CD4-positive, alpha-beta T cell treated with Interleukin-10 for 1 hour (primary cell): ENCODE measurements around the gene LRRC75B.
A peak's percentile ranks its signal among the peaks of the same experiment; 100 is the strongest.
"Not testable (repeated sequence)": the region's sequence is repeated elsewhere in the genome, so short reads cannot be mapped to it uniquely, and the experiment has no call there.

ENCODE experiments used
- DNase-seq: peaks from one replicate; pipeline ENCODE4 v3.0.0-alpha.2; 2020

LRRC75B gene

GRCh38 chr22:24592851-24593558 is at the start of gene LRRC75B:
LRRC75B (minus strand) TSS chr22:24593073; CDS start chr22:24593039, 34 bp downstream.
- DNase-seq, result peak; percentile 12

DNA sequence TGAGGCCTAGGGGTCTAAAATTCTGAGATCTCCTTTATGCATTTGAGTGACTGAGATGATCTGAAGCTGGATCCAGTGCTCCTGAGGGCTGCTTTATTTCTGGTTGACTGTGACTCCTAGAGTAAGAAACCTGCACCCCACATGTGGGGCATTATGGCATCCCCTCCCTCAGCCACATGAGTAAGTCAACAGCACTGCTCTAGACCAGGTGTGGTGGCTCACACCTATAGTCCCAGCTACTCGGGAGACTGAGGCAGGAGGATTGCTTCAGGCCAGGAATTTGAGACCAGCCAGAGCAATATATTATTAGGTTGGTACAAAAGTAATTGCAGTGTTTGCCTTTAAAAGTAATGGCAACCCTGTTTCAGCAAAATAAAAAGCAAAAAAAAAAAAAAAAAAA is 49.4 kb upstream of the LRRC75B start:
- not testable (repeated sequence) for DNase-seq

- not testable (repeated sequence) for DNase-seq
Observed at GRCh38 chr22:24636513-24636912, 43.6 kb upstream of the LRRC75B start.

GRCh38 chr22:24634776-24635389 is 42.0 kb upstream of the LRRC75B start:
- DNase-seq, result peak; percentile 16

GRCh38 chr22:24633231-24634023 is 40.6 kb upstream of the LRRC75B start:
- DNase-seq, result not testable (repeated sequence)

DNA sequence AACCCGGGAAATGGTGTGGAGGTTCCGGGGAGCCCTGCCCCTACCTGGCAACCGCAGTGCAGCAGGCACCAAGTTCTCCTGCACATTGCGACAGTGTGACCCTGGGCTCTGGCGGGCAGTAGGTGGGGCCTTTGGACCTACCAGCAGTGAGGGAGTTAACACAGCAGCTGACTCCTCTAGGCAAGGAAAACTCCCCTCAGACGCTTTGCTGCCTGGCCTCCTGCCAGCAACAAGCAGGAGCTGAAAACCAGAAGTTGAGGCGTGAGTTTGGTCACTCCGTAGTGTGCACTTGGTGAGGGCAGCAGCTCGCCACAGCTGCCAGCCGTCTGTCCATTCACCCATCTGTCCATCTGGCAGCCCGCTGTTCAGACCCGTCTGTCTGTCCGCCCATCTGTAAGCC is 39.8 kb upstream of the LRRC75B start:
- DNase-seq, result not testable (repeated sequence)

DNA sequence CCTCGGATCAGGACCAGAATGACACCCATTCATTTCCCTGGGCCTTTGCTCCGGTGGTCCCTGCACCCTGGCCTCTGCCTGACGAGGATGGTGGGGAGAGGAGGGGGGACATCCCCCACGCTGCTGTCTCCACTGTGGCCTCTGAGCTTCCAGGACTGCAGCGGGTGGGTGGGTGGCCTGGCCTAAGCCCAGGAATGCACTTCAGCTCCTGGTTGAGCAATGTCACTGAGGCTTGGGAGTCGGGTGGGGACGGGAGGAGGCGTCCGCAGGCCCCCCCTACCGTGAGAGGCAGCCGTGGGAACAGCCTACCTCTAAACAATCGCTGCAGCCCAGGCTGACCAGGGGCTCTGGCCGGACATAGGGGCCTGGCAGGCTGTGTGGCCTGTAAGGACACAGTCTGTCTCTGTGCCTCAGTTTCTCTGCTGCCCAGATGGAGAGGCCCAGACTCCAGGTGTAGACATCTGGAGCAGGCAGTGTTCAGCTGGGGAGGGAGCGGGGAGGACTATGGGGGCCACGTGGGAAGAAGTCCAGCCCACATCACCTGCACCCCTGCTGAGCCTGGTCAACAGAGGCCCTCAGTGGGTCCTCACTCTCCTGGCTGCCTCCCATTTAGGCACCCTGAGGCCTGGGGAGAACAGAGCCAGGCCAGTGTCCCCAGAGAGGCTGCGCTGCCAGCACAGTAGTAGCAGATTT is 38.7 kb upstream of the LRRC75B start:
- not testable (repeated sequence) for DNase-seq

DNA sequence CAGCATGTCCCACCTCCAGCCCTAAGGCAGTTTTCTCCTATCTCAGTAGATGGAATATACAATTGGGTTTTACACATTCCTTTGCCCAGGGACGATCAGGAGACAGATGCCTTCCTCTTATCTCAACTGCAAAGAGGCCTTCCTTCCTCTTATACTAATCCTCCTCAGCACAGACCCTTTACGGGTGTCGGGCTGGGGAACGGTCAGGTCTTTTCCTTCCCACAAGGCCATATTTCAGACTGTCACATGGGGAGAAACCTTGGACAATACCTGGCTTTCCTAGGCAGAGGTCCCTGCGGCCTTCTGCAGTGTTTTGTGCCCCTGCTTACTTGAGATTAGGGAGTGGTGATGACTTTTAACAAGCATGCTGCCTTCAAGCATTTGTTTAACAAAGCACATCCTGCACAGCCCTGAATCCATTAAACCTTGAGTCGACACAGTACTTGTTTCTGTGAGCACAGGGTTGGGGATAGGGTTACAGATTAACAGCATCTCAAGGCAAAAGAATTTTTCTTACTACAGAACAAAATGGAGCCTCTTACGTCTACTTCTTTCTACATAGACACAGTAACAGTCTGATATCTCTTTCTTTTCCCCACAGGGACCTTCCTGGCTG is 38.0 kb upstream of the LRRC75B start:
- not testable (repeated sequence) for DNase-seq

- DNase-seq, result peak; percentile 25
Observed at GRCh38 chr22:24629069-24629468, 36.2 kb upstream of the LRRC75B start.

GRCh38 chr22:24627911-24628310 is 35.0 kb upstream of the LRRC75B start:
- not testable (repeated sequence) for DNase-seq

DNA sequence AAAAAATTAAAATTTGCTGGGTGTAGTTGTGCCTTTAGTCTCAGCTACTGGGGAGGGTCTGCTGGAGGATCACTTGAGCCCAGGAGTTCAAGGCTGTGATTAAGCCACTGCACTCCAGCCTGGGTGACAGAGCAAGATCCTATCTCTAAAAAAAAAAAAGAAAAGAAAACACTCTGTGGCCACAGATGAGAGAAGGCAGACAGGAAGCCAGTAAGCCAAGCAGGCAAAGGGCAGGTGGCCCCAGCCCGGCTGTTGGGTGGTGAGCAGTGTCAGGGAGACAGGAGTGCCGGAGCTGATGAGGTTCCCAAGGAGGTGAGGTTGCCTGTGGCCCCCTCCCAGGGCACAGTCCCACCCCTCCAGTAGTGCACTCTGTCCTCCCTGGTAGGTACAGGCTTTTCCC is 29.7 kb upstream of the LRRC75B start:
- not testable (repeated sequence) for DNase-seq

DNA sequence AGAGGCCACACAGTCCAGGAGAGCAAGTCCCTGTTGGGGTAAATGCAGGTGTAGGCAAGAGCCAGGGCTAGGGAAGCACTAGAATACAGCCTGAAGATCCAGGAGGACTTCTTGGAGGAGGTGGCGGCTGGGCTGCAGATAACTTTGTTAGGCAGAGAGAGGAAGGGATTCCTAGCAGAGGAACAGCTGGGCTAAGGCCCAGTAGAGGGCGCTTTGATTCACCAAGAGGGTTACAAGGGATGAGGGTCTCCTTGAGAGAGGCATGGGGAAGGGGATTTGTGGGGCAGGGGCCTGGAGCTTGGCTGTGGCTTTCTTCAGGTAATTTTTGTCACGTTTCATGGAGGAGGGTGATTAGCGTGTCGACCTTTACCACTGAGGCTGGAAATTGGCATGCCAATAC is 28.4 kb upstream of the LRRC75B start:
- not testable (repeated sequence) for DNase-seq

DNA sequence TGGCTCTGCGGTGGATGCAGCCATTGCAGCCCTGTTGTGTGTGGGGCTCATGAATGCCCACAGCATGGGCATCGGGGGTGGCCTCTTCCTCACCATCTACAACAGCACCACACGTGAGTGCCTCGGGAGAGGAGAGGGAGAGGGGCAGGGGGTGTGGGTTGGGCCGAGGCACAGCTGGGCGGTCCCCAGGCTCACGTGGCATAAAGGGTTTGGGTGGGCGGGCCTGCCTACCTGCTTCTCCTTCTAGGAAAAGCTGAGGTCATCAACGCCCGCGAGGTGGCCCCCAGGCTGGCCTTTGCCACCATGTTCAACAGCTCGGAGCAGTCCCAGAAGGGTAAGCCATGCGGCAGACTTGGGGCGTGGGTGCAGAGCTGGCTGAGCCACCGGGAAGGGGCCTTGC is 21.9 kb upstream of the LRRC75B start:
- DNase-seq, result not testable (repeated sequence)

DNA sequence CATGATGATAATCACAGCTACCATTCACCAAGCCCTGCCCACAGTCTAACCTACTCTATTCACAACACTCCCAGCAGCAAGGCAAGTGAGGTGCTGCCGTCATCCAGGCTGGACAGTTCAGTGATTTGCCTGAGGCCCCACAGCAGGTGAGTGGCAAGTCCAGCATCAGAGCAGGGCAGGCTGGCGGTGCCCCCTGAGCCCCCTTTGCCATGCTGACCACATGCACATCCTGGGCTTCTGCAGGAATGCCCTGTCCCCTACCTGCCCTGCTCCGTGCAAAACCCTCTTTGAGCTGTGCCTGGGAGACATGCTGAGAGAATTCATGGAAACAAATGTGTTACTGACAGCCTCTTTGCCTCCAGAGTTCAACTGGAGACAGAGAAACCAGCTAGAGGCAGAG is 17.0 kb upstream of the LRRC75B start:
- DNase-seq, result not testable (repeated sequence)

DNA sequence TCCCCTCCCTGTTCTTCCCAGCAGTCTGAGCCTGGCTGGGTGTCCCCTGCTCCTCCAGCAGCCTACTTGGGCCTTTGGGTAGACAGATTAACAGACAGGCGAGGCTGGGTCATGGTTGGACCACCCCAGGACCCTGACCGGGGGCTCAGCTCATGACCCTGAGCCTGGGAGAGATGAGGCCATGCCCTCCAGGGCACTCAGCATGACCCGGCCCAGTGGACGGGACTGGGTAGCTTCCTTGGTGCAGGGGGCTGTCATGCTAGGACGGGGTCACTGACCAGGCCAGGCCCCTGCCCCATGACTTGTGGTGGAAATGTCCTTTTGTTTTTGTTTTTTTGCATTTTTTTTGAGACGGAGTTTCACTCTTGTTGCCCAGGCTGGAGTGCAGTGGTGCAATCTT is 15.5 kb upstream of the LRRC75B start:
- DNase-seq, result not testable (repeated sequence)

DNA sequence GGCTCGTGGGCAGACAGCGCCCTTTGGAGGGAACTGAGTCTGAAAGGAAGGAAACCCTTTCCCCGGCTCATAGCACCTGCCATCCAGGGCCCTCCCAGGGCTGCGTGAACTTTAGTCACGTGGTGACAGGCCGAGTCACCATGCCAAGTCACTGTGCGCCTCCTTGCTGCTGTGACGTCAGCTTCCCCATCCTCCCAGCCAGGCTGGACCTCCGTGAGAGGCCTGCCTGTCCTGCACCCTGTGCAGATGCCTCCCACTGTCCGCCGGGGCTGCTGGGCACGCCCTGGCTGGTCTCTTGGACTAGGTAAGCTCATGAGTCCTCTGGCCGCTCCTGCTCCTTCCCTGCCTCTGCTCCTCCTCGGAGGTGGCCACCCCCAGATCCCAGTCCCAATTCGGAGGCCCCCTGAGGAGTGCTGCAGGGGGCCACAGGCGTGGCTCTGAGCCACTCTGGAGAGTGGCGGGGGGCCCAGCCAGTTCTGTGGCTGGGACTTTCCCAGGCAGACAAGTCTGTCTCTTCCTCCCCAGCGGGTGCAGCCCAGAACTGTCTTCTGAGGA is 14.6 kb upstream of the LRRC75B start:
- peak; percentile 66 for DNase-seq

- DNase-seq, result not testable (repeated sequence)
Observed at GRCh38 chr22:24606340-24606739, 13.5 kb upstream of the LRRC75B start.

DNA sequence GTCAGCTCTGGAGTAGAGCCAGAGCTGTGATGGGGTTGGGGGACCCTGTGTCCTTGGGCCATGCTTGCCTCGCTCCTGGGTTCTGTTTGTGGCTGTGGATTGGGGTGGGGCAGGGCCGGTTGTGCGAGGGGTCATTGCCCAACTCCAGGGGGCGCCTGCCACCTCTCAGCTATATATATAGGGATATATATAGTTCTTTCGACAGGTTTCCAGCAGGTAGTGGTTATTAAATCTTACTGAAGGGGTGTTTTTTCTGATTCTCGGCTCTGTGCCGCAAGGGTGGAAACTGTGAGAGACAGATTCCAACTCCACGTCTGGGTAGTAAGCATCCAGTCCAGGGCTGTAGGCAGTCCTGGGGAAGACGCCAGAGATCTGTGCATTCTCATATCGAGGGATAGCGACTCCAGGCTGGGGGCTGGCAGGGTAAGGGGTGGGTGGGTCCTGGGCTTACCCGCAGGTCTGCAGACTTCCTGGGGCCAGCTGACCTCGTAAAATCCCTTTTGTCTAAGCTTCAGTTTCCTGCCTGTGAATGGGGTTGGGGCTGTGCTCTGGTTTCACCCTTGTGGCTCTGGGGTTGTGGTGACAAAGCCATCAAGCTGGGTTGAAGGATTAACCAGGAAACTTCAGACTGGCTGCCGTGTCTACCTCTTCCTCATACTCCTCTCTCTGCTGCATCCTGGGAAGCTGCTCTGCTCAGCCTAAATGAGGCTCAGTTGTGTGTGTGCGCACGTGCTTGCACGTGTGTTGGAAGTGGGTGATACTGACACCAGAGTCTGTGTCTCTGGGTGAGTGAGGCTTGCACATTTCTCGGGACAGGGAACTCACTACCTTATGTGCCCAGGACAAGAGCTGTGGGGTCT is 11.1 kb upstream of the LRRC75B start:
- DNase-seq, result peak; percentile 14

- DNase-seq, result not testable (repeated sequence)
Observed at GRCh38 chr22:24602847-24603769, 10.2 kb upstream of the LRRC75B start, which contains the start of gene GGT1. GGT1 (plus strand) TSS chr22:24603193; CDS start chr22:24611082, 7,889 bp downstream.
